HEK293 (cell line): Measurements from ENCODE around the gene AEBP1.

Experiments
- CTCF ChIP-seq: fragments of 450-650 bp; formaldehyde crosslinking; IDR thresholded peaks from 2 replicates; pipeline ENCODE4 v1.5.1; 2016; ENCODE audit warnings: missing biosample characterization, missing genetic modification characterization
- HOXC10 ChIP-seq: sonication (generic); formaldehyde crosslinking; IDR thresholded peaks from 2 replicates; pipeline ENCODE4 v1.8.1; 2023; ENCODE audit warnings: mild to moderate bottlenecking, missing genetic modification reagents
- KLF7 ChIP-seq: fragments of 450-650 bp; formaldehyde crosslinking; IDR thresholded peaks from 2 replicates; pipeline ENCODE4 v1.5.1; 2016; ENCODE audit warnings: missing biosample characterization, missing genetic modification characterization, borderline replicate concordance
- PRDM10 ChIP-seq: fragments of 450-650 bp; formaldehyde crosslinking; IDR thresholded peaks from 2 replicates; pipeline ENCODE4 v1.5.1; 2016; ENCODE audit warnings: missing biosample characterization, missing genetic modification characterization
- ZNF174 ChIP-seq: fragments of 450-650 bp; formaldehyde crosslinking; IDR thresholded peaks from 2 replicates; pipeline ENCODE4 v1.5.0; 2017; ENCODE audit warnings: missing biosample characterization, mild to moderate bottlenecking, missing genetic modification characterization
- ZNF223 ChIP-seq: fragments of 450-650 bp; formaldehyde crosslinking; IDR thresholded peaks from 2 replicates; pipeline ENCODE4 v1.5.1; 2016; ENCODE audit warnings: missing biosample characterization, missing genetic modification characterization
- ZNF747 ChIP-seq: fragments of 450-650 bp; formaldehyde crosslinking; IDR thresholded peaks from 2 replicates; pipeline ENCODE4 v1.5.1; 2016; ENCODE audit warnings: missing biosample characterization, missing genetic modification characterization
- ZNF791 ChIP-seq: fragments of 450-650 bp; formaldehyde crosslinking; IDR thresholded peaks from 2 replicates; pipeline ENCODE4 v1.5.1; 2016; ENCODE audit warnings: missing biosample characterization, missing genetic modification characterization

- TF ChIP-seq KLF7 (no peak), CTCF (no peak), HOXC10 (CRISPR knock-in tag) (no peak), ZNF791 (tag by site-specific recombination) (no peak), PRDM10 (tag by site-specific recombination) (no peak), ZNF174 (tag by site-specific recombination) (no peak), ZNF223 (tag by site-specific recombination) (no peak), ZNF747 (no peak)
These were observed 16.0 kb upstream of the AEBP1 start for GRCh38 chr7:44087911-44088838.
